HG03439 (cell line): ENCODE data around the gene FGFR3.

Experiments
- ATAC-seq: cut with Tn5 transposase; IDR thresholded peaks from one replicate; pipeline ENCODE4 v1.9.1; 2021; ENCODE audit warnings: mild to moderate bottlenecking, moderate library complexity; ENCODE audit not compliant: unreplicated experiment

FGFR3 gene

DNA sequence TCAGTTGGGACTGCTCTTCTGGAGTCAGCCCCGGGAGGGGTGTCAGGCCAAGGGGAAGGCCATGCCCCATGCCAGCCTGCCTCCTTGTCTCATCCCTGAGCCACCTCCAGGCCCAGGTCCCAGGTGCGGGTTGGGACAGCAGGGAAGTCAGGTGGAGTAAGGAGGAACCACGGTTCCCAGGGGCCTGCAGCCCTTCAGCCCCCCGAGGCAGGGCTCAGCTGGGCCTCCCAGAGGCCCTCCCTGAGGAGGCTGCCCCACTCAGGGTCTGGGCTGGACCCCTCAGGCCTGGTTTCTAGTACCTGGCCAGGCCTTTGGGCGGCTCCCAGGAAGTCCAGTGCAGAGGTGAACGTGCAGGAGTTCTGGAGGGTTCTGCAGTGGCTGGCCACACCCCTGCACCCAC lies 23.4 kb upstream of the FGFR3 start:
- no peak for ATAC-seq

DNA sequence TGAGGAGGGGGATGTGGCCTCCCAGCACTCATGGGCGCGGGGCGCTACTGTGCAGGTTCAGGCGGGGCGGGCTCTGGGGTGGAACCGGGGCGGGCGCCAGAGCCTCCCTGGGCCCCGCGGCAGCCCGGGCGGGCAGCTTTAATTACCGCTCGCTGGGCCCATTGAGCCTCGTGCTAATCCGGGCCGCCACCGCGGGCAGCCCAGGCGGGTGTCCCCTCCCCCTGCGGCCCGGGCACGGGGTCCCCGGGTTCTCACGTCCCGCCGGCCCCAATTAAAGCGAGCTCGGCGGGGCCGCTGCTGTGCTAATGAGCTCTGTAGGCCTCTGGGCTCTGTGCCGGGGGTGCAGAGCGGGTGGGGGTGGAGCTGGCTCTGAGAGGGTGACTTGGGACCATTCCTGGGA lies 22.8 kb upstream of the FGFR3 start:
- no peak for ATAC-seq

DNA sequence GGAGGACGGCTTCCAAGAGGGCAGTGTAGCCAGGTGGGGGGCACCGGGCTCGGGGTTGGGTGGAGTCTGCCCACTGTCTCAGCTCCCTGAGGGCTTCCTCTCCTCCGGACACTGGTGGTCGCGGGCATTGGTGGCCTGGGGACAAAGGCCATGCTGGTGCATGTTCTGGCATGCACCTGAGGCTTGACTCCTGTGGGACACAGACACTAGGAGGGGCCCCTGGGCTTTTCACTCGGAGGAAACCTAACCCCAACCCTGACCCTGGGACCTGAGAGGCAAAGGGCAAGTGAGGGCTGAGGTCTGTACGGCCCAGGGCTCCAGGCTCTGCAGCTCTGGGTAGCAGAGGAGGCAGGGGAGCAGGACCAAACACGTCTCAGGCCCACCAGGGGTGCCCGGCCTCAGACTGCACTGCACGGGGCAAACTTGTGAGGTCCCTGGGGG lies 22.3 kb upstream of the FGFR3 start:
- ATAC-seq = no peak

DNA sequence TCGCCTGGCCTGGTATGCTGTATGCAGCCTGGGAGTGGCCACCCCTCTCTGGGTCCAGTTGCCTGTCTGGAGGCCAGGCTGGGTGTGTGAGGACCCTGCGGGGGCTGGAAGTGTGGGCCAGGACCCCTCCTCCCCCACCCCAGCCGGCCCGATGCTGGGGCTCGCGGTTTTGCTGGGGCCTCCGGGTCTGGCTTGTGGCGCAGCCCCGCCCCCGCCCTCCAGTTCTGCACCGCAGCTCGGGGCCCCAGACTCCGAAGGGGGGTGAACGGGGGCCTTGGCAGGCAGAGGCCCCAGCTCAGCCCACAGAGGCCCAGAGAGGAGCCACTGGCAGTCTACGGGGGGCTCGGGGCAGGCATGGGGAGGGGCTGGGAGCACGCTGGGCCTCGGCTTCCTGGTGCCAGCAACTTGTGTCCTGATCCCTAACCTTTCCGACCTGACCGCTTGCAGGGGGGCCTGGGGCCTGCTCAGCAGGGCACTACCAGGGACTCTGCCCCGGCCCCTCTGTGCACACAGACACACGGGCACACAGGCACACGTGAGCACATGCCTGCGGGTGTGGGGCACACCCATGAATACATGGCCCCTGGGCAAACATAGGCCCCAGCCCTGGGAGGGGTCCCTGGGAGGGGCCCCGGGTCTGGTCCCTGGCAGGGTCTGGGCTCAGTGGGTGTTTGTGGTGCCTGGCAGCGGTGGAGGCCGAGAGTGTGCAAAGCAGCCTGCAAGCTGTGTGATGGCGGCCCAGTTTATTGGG lies 21.4 kb upstream of the FGFR3 start:
- ATAC-seq = no peak

DNA sequence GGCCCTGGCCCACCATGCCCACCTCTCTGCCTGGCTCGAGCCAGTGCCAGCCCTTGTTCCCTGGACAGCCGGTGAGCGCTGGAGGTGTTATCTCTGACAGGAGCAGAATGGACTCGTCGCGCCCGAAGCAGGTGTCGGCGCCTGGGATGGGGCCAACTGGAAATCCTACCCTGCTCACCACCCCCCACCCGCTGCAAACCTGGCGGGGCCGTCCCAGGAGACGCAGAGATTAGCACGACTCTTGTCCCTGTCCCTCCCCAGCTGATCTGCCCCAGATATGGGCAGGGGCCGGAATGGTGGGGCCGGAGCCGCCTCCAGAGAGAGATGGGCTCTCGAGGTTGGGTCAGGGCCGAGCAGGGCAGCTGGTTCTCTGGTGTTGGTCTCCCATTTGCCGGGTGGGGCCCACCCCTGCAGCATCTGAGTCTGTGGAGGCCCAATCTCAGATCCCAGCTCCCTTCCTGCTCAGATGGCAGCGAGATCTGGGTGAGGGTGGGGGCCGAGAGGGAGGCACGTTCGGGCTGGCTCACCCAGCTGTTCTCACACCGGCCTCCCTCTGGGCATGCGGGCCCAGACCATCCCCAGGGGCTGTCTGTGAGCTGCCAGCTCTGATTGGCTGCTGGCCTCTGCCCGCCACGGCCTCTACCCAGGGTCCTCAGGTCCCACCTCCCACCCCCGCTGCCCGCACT lies 20.1 kb upstream of the FGFR3 start:
- no peak for ATAC-seq

DNA sequence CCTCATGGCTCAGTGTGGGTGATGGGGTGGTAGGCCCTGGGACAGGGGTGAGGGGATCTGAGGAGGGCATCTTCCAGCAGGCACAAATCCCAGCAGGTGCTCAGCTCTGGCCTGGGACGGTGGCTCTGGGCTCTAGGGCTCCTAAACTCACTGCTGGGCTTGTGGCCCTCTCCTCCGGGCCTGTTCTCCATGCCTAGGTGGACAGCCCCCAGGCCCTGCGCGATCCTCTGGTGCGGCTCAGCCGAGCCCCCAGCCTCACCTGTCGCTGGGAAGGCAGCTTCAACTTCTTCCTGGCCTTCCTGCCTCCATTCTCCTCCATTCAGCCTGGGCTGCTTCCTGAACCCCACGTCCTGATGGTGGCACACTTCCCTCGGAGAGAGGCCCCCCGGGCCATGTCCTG lies 19.3 kb upstream of the FGFR3 start:
- no peak for ATAC-seq

DNA sequence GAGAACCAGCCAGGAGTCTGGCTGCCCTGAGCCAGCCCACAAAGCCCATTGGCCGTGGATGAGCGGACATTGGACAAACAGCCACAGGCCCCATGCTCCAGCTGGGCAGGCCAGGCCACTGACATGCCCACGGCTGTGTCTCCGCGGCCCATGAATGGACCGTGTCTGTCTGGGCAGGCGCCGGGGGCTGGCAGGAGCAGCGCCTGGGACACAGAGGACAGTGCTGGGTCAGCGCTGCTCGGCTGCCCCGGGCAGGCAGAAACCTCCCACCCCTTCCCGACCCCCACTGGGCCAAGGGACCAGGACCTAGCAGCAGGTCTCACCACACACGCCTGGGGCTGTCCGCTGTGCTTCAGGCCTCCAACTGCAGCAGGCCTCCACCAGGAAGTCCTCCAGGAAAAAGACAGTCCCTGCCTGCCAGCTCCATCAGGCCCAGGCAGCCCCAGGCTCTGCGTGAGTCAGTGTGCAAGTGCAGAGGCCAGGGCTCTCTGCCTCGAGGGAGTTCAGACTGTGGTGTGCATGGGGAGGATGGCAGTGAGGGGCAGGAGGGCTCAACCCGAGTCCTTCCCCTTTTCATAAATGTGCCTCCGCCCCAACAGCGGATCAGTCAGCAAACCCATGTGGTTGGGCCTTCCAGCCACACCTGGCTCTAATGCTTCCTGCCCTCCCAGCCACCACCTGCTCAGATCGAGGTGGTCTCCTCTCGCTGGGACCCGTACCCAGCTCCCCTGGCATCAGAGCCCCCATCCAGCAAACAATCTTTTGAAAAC lies 17.2 kb upstream of the FGFR3 start:
- no peak for ATAC-seq

DNA sequence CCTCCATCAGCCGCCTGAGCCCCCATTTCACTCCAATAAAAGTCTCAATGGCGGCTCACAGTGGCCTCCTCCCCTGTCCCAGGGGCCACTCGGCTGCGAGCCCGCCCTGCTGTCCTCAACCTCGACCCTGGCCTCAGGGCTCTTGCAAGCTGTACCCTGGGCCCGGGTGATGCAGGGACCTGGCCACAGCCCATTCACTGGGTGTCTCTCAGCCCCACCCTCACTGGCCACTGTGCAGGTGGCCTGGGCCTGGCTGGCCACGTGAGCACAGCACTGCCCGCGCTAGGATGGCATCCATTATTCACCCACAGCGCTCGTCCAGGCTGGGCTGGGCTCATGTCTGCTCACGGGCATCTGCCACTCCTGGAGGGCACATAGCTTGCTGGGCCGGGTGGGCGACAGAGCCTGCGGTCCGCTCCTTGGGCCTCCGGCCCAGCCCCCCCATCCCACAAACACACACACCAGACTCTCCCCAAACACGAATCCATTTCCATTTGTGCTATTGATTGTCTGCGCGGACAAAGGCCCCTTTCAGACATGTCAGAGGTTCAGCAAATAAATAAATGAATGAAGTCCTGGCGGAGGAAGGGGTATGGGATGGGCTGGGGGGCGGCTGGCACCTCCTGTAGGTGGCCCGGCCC lies 16.5 kb upstream of the FGFR3 start:
- ATAC-seq = no peak

DNA sequence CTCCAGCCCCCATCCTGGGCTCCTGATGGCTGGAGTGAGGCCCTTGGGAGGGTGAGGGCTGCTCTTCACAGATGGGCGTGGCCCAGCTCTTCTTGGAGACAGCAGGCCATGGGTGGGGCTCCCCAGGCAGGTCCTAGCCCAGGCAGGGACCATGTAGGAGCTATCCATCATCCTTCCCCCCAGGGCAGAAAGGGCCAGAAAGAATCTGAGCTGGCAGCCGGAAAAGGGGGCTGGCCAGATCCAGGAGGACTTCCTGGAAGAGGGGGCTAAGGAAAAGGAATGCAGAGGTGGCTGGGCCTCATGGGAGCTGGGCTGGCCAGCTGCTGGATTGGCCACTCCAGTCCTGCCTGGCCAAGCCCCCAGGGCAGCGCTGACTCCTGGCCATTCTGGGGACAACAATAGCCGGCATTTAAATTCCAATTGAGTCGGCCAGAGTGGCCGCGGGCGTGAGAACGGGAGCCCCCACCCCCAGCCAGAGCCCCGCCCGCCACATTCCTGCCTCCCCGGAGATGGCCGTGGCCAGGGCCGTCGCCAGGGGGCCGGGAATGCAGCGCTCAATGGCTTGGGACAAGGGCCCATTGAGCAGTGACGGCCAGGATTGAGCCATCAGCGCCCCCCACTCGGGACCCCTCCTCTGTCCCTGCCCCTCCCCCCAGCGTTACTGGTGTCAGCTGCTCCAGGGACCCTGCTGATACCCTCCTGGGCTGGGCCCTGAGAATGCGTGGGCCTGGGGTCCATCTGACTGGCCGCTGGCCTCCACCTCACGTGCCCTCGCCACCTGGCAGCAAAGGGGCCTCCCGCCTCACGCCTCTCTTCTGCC lies 15.1 kb upstream of the FGFR3 start:
- ATAC-seq = no peak

DNA sequence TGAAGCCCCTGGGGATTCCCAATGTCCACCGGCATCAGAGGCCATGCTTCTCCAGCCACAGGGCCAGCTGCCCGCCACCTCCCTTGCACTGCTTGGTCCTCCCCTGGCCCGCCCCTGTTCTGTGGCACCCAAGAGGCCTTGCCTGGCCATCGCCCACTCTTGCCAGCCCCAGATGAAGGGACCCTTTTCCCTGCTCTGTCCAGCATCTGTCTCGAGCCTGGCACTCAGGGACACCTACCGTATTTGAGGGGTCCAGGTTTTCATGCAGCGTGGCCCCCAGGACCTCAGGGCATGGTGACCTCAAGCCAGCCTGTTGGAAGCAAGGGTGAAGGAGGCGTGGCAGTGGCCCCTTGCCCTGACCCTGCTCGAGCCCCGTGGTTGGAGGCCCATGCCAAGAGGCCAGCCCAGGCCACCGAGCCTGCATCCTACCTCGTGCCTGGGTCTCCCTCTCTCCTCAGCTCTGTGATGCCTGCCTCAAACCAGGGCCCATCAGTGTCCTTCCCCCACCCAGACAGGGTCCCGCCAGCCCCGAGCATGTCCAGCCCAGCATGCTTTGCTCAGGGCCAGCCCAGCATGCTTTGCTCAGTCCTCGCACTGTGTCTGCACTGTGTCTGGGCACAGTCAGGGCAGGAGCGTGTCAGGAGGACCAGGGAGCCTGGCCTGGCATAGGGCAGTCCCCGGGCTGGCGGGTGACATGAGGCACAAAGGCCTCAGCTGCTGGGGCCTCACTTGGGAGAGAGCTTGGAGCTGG lies 14.3 kb upstream of the FGFR3 start:
- no peak for ATAC-seq

DNA sequence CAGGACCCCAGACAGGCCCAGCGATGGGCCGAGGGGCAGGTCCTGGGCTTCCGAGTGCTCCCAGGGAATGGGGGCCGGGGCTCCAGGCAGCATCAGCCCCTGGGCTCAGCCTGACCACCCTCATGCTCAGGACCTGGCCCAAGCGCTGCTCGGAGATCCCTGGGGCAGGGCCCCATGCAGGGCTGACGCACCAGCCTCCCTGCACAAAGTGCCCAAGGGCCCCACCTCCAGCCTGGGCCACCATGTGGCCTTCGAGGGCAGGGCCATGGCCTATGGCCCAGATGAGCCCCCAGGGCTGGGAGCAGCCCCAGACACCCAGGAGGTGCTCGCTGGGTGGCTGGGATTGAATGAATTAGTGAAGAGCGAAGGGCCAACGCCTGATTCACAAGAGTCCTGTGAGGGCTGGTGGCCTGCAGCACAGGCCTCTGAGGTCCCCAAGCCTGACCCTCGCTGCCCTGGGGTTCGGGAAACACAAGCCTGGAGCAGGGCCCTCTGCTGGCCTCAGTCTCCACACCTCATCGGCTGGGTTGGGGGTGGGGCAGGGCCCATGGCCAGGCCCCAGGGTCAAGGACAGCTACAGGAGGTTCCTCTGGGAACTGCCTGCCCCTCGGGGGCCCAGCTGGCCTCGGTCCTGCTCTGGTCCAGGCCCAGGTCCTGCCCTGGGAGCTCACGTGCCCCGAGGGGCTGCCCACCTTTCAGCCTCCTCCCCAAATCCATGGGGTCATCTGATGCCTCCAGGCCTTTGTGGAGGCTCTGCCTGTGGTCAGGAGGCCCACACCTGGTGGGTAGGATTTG lies 13.3 kb upstream of the FGFR3 start:
- no peak for ATAC-seq

DNA sequence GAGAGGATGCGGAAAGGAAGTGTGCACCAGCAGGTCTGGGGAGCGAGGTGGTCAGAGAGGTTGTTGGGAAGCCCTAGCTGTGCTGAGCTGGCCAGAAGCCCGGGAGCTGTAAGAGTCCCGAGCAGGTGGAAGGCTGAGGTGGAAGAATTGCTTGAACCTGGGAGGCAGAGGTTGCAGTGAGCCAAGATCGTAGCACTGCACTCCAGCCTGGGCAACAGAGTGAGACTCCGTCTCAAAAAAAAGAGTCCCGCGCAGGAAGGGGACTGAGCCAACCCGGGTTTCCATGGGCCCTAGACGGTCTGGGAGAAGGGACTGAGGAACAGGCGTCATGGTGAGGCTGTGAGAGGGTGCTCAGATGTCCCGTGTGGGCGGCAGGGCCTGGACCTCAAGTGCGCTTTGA lies 12.7 kb upstream of the FGFR3 start:
- ATAC-seq = no peak

DNA sequence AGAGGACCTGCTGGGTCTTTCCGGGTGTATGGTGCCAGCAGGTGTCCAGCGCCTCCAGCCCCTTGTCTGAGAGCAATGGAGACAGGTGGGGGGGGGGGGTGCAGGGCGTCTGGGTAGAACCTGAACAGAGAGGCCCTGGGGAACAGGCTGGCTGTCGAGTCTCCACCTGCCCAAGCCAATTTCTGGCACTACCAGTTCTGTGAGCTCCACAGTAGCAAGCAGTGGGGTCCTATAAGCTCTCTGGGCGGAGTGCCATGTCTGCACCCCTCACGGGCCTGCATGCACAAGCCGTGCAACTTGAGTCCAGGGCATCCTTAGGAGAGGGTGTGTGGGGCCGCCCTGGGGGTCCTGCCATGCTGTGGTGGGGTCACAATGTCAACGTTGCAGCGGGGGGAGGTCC lies 10.1 kb upstream of the FGFR3 start:
- no peak for ATAC-seq

DNA sequence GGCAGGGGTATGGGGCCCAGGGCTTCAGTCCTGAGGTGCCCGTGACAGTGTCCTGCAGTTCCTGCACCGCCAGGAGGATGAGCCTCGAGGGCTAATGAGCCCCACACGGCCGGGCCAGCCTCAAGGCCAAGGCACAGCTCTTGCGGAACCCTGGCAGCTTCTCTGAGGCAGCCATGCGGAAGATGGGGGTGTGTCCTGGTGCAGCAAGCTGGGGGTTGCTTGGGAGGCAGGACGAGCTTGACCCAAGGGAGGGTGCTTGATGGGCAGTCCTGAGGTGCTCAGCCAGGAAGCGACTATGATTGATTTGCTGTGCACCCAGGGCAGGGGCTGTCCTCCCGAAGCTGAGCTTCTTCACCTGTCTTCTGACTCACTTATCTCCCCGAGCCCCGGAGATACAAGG lies 9.1 kb upstream of the FGFR3 start:
- ATAC-seq = no peak

DNA sequence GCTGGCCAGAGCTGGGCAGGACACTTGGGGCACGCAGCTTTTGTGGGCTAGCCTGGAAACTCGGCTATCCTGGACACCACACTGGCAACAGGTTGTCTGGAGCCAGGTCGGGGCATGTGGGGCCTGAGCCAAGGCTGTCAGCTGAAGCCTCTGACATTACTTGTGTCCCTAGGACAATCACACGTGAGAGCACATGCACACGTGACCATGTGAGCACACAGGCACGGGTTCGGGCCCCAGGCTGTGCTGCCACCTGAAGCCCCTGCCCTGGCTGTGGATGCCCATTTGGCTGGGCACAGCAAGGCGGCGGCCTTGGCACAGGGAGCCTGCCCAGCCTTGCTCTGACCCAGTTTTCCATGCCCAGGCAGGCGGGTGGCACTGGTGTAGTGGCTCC lies 8.7 kb upstream of the FGFR3 start:
- ATAC-seq = no peak

DNA sequence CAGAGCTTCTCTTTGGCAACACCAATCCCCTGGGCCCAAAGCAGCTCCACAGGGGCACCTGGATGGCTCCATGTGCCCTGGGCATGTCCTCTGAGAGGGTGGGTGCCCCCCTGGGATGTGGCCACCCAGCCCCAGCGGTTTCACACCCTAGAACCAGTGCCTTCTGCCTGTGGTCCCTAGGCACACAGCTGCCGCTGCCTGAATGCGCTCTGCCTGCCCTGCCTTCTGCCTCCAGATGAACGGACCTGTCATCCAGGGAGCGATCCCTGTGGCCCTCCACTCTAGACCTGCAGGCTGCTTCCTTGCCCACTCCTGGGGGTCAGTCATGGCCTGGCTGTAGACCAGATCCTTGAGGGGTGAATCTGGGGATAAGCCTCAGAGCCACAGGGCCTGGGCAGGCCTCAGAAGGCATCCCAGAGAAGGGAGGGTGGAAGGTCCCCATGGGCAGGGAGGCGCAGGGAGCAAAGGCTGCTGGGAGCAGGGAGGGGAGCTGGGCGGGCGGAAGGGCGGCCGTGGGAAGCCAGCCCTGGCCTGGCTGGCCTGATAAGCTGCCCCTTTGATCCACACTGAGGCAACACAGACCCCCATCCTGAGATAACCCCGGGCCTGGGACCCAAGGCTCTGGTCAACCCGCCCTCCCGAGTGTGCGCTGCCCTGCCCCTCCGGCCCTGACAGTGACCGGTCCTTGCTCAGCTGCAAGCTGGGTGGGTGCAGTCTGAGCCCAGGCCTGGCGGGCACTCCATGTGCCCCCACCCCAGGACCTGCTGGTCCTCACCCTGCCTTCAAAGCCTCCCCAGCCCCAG lies 8.1 kb upstream of the FGFR3 start:
- ATAC-seq = no peak

DNA sequence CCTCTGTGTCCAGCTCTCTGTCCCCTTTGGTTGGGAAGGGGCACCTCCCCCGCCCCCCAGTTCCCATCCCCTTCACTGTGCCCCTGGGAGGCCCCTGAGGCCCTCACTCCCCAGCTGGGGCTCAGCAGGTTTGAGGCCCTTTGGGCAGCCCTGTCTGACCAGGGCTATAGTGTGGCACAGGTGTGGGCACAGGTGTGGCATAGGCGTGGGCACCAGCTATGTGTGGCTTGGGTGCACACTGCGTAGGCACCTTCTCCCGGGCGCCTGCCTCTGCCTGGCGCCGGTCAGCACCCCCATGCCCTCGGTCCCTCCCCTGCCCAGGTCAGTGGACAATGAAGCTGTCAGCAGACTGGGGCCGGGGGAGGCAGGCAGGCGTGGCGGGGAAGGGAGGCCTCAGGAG lies 7.5 kb upstream of the FGFR3 start:
- no peak for ATAC-seq
